Iris pigment epithelial cell (primary cell): ENCODE data around the gene GOLT1B.

Experiments
- DNase-seq: peaks from one replicate; pipeline ENCODE4 v3.0.0-alpha.2; 2011; ENCODE audit warnings: low read depth

Gene GOLT1B

DNA sequence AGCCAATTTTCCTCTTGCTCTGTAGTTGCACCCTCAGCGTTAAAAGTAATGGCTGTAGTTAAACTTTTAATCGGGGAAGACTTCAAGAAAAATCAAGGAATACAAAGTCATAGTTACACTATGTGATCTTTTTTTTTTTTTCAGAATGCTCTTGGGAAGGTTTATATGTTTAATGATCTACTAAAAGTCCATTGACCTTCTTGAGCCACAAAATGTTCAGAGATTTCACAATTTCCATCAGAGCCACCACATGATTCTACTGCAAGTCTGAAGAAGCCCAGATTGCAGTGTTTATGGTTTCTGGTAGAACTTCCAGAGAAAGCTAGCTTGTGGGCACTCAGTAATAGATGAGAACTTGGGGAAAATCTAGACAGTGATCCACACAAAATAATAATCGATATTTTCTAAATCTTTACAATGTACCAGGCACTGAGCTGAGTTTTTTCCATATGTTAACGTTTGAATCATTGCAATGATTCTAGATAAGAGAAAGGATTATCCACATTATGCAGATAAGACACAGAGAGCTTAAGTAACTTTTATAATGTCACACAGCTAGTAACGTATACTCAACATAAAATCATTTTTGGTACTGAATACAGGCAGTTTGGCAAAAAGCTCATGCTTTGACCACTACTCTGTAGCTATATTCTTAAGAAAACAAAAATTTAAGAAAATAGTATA is 64.8 kb downstream of the GOLT1B start:
- DNase-seq, result peak; percentile 68

DNA sequence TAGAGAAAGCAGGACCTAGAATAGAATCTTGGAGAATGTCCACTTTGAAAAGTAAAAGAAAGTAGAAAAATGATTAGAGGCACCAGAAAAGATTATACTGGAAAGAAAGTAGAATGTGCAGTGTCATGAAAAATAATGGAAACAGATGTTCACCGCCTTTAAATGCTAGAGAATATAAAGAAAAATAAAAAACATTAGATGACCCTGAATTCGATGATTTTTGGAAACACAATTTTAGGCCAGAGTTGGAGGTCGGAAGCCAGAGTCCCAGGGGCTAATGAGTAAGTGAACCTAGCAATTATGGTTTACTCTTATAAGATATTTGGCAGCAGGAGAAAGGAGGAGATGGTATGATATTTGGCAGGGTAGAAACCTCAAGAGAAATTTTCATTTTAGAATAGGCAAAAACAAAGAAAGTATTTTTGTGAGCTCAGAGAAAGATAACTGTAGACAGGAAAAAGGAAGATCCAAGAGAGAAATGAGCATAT is 65.4 kb downstream of the GOLT1B start:
- no peak for DNase-seq
